GM06990 (cell line): ENCODE measurements around the gene NR2F6.

Experiments used
- DNase-seq: peaks from one replicate; pipeline ENCODE4 v3.0.0-alpha.2; 2011; ENCODE audit not compliant: insufficient read length; ENCODE audit errors: extremely low read depth
- H3K27me3 ChIP-seq: replicated peaks from 2 replicates; pipeline ENCODE4 v1.6.0; 2011; ENCODE audit warnings: low read length; ENCODE audit not compliant: control insufficient read depth, insufficient read depth
- H3K36me3 ChIP-seq: 2 replicates; pipeline ENCODE4 v1.5.1; 2011; ENCODE audit warnings: low read length; ENCODE audit not compliant: control insufficient read depth, insufficient read depth
- H3K4me3 ChIP-seq: replicated peaks from 2 replicates; pipeline ENCODE4 v1.5.1; 2011; ENCODE audit warnings: low read depth, mild to moderate bottlenecking, control low read depth, low read length
- TF ChIP-seq, protein P1 (sequence below): IDR thresholded peaks from 2 replicates; pipeline ENCODE4 v1.5.1; 2011; ENCODE audit warnings: low read length, control low read depth, mild to moderate bottlenecking, inconsistent platforms; ENCODE audit not compliant: insufficient read depth, poor library complexity, severe bottlenecking

NR2F6 gene

DNA sequence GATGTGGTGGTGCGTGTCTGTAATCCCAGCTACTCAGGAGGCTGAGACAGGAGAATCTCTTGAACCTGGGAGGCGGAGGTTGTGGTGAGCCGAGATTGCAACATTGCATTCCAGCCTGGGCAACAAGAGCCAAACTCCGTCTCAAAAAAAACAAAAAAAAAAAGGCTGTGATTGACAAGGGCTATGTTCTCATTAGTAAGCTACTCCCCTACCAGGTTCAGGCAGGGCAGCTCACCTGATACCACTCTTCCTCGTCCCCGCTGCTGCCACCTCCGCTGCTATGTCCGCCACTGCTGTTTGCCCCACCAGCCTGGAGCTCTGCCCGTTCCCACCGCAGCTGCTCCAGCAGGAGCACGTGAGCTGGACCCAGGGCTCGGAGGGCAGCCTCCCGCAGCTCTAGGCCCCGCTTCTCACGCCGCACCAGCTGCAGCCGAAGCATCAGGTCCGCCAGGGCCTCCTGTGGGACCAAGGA is 9.5 kb upstream of the NR2F6 start:
- no peaks in the 10 kb centered on the region for H3K36me3 ChIP-seq
- DNase-seq: no peak
- TF ChIP-seq, protein P1, sequence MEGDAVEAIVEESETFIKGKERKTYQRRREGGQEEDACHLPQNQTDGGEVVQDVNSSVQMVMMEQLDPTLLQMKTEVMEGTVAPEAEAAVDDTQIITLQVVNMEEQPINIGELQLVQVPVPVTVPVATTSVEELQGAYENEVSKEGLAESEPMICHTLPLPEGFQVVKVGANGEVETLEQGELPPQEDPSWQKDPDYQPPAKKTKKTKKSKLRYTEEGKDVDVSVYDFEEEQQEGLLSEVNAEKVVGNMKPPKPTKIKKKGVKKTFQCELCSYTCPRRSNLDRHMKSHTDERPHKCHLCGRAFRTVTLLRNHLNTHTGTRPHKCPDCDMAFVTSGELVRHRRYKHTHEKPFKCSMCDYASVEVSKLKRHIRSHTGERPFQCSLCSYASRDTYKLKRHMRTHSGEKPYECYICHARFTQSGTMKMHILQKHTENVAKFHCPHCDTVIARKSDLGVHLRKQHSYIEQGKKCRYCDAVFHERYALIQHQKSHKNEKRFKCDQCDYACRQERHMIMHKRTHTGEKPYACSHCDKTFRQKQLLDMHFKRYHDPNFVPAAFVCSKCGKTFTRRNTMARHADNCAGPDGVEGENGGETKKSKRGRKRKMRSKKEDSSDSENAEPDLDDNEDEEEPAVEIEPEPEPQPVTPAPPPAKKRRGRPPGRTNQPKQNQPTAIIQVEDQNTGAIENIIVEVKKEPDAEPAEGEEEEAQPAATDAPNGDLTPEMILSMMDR: no peak
- no peaks in the 10 kb centered on the region for H3K27me3 ChIP-seq
- no peak overlapping the region for H3K4me3 ChIP-seq

- Histone ChIP-seq H3K4me3 (no peak overlapping the region), H3K27me3 (no peaks in the 10 kb centered on the region), H3K36me3 (no peaks in the 10 kb centered on the region)
- no peak for DNase-seq
- TF ChIP-seq, protein P1: no peak
Measured at GRCh38 chr19:17254636-17255035, 8.9 kb upstream of the NR2F6 start.

DNA sequence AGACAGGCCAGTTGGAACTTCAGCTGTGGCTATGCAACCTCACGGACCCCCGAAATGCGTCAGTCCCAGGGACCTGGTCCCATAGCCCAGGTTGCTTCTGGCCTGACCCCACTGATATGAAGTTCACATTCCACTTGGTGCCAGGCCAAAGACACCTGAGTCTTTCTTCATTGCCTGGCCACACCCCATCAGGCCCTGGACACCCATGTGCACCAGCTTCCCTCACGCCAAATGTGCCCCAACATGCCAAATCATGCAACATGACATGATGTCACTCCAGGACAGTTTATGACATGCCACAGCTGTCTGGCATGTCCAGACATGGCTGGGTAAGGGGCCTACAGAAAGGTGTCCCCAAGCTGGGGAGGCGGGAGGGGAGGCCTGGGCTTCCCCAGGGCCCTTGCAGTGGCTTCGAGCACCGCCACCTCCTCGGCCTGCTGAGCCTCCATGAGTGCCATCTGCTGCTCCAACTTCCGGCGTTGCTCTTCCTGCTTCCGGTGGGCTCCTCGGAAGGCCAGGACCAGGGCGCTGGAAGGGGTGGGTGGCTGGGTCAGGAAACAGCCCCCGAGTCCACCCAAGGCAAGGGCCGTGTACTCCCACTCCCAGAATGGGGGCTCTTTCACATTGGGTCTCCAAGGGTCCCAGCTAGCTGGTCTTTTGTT is 4.3 kb upstream of the NR2F6 start:
- Histone ChIP-seq H3K36me3 (no peaks in the 10 kb centered on the region), H3K27me3 (no peaks in the 10 kb centered on the region), H3K4me3 (no peak overlapping the region)
- DNase-seq: no peak
- TF ChIP-seq, protein P1: no peak

DNA sequence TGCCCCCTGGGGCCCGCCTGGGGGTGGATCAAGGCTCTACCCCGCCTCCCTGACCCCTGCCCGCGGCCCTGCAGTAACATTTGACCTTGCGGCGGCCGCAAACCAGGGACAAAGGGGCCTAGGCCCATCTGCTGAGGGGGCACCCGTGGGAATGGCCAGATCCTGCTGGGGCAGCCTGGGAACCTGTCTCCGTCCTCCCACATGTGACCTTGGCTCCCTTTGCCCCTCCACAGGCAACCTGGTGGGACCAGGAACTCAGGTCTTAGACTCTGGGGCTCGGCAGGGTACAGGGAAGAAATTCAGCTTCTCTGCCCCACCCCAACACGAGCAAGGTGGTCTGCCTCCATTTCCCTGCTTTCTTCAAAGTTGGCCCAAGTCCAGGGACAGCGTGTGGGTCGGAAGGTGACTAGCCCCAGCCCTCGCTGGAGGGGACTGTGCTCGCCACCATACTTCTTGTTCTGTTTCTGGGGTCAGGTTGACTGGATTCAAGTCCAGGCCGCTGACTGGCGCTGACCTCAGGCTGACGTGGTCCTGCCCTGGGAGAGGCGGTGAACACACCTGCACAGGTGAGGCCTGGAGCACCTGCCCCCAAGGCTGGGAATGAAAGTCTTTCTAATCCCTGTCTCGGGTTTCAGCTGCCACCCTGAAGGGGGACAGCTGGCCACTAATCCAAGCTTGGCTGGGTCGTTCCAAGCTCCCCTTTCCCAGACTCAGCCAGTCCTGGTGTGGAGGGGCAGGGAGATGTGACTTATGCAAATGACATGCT is 2.5 kb upstream of the NR2F6 start:
- DNase-seq: no peak
- TF ChIP-seq, protein P1: no peak
- H3K27me3 ChIP-seq: no peaks in the 10 kb centered on the region
- no peak overlapping the region for H3K4me3 ChIP-seq
- H3K36me3 ChIP-seq: no peaks in the 10 kb centered on the region

DNA sequence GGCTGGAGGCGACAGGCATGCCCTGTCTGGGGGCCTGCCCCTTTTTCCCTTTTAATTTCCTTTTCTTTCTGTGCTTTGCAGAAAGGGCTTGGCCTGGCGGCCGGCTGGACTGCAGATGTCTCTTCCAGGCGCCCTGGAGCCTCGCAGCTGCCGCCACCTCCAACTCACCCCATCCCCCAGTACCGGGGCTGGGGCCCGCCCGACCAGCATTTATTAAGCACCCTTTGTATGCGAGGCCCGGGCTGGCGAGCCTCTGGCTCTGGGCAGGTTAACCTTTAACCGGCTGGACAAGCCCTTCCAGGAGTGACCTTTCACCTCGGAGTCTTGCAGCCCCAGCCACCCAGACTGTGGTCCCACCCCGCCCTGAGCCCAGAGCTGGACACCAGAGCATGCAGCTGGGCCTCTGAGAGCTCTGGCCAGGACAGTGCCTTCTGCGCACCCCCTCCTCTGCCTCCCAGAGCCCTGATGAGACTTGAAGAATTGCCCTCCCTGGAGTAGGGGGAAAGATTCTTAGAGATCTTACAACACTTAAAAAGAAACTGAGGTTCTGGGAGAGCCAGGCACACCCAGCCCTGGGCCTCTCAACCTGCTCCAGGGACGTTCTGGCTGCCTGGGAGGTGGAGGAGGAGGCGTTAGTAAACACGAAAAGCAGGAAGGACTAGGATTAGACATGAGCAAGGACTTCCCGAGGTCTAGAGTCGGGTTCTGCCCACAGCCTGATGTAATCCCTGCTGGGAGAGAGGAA is 1.1 kb upstream of the NR2F6 start:
- TF ChIP-seq, protein P1: no peak
- DNase-seq: no peak
- Histone ChIP-seq H3K36me3 (no peaks in the 10 kb centered on the region), H3K27me3 (no peaks in the 10 kb centered on the region), H3K4me3 (peak overlapping the region; percentile 62)
